ENCODE data around the gene CCR1. TPM values are rescaled to one million over a fixed set of nuclear protein-coding genes. Genes with fewer than 3 reads are reported as not detected.

The CCR1 gene
- total RNA-seq (2014; rRNA removed; shearing (Covaris generic)) = not detected in 2 replicates

- DNase-seq (ENCODE audit: low spot score) = peak; percentile 44
These were observed at the start of gene CCR1 for GRCh38 chr3:46208167-46208704. CCR1 (minus strand) TSS chr3:46208313; CDS start chr3:46204313, 4,000 bp downstream.

GRCh38 chr3:46252980-46253379 lies 44.9 kb upstream of the CCR1 start:
- DNase-seq (ENCODE audit: low spot score) = no peak

DNA sequence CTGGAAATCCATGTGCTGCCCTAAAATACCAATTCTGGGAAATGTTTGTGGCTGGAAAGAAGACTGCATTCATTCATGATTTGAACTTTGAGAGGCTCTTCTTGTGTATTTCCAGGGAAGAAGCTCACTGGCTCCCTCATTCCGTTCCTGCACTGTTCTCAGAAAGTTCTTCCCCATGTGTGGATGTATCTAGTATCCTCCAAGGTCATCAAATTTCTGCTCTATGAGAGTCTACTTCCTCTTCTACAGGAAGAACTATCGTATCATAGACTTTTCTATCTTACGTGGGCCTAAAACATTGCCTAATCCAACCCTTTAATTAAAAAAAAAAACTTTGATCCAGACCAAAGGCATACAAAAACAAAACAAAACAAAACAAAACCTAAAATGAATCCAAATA lies 37.0 kb upstream of the CCR1 start:
- DNase-seq (ENCODE audit: low spot score) = no peak

GRCh38 chr3:46243560-46243959 lies 35.4 kb upstream of the CCR1 start:
- no peak for DNase-seq (ENCODE audit: low spot score)

- no peak for DNase-seq (ENCODE audit: low spot score)
These were observed 34.0 kb upstream of the CCR1 start, which contains the start of gene CCR3 for GRCh38 chr3:46242120-46242519. CCR3 (plus strand) TSS chr3:46242460; CDS start chr3:46265159, 22,699 bp downstream.

DNA sequence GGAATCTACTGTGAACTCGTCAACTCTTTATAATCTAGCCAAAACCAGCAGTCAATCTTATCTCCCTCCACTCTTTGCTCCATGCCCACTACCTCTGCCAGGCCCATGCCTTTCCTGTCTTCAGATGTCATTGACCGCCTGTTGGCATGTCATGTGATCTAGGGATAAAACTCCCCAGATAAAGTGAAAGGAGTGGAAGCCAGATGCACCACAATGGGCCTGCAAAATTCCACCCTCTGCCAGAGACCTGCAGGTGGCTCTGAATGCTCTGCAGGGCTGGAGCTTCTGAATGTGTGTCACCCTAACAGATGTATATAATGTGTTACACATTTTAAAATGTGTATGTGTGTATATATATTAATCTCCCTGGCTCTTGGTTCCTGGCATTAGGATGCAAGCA lies 31.8 kb upstream of the CCR1 start:
- no peak for DNase-seq (ENCODE audit: low spot score)

DNA sequence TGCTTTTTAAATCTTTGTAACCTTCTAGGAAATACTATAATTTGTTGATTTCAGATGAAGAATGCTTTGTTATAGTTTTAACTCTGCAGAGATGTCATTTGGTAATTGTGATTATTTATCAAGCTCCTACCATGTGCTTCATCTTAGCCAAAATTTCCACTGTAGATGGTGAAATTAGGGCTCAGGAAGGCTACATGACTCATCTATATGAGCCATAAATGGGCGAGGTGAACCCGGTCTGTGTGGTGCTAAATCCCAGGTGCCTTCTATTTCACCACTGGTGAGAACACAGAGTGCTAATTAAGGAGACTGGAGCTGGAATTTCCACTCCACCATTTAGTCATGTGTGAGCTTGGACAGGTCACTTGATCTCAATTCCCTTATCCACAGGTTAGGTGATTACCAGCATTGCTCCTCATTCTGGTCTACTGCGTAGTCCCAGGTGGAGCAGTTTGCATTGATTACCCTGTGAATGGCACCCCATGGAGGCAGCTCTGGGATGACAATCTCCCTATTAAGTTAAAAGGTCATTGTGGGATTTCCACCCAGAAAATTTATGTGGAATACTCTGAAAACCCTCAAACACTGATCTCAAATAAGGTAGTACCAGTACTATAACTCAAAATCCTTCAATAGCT lies 31.3 kb upstream of the CCR1 start:
- no peak for DNase-seq (ENCODE audit: low spot score)

- no peak for DNase-seq (ENCODE audit: low spot score)
These were observed 30.3 kb upstream of the CCR1 start for GRCh38 chr3:46238386-46238785.

GRCh38 chr3:46236294-46237054 lies 28.4 kb upstream of the CCR1 start:
- no peak for DNase-seq (ENCODE audit: low spot score)

DNA sequence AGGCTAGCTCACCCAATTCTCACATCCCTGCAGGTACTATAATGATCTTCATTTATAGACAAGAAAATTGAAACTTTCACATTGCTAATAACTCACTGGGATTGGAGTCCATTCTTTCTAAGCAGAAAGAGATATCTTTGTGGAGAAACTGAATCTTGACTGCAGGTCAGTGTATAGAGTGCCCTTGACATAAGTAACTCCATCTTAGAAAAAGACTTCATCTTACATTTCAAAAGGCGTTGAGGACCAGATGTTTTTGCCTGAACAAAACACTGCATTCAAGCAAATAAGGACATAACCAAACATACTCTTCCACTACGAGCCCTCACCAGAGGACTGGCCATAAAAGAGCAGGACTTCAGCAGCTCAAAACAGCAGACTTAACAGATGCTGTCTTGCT lies 27.3 kb upstream of the CCR1 start:
- no peak for DNase-seq (ENCODE audit: low spot score)

DNA sequence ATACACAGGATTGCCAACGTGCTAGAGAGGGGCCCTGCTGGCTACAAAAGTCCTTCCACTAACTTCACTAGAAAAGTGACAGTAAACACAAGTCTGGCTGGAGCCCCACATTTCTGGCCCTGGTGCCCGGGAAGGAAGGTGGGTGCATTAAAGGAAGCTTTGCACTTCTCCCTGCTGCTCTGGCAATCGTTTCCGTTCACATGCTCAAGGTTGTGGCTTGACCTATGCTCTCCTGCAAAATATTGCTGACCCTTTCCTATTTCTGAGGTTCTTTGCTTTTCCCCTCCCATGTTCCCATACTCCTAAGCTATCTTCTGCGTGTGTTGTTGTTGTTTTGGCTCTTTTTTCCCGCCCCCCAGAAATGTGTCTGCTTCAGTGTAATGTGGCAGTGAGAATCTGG lies 25.1 kb upstream of the CCR1 start:
- DNase-seq (ENCODE audit: low spot score) = no peak

- DNase-seq (ENCODE audit: low spot score) = no peak
These were observed 23.2 kb upstream of the CCR1 start for GRCh38 chr3:46231323-46231722.

GRCh38 chr3:46228260-46229242 lies 20.4 kb upstream of the CCR1 start:
- DNase-seq (ENCODE audit: low spot score) = no peak

DNA sequence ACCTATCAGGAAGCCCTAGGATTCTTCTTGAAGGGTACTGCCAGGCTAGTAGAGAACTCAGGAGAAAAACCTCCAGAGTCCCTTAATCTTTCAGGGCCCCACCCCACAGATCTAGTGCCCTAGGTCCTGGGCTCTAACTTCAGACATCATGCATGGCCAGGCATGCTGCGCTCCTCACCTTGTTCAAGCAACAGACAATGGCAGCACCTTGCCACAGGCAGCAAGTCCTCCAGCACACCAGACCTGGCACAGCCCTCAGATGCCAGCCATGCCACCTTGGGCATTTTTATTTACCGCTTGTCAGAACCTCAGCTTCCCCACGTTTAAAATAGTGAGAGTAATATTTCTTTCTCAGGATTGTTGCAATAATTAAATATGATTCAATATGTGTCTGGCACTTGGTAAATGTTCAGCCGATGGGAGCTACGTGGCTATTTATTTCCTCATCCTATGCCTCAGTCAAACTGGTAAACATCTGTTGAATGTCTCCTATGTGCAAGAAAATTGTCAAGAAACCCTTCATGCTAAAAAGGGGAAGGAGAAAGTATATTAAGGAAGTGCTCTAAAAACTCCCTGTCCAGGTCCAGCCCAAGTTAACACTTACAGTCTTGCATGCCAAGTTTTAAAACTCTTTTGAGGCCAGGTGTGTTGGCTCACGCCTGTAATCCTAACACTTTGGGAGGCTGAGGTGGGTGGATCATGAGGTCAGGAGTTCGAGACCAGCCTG lies 14.5 kb upstream of the CCR1 start:
- no peak for DNase-seq (ENCODE audit: low spot score)

DNA sequence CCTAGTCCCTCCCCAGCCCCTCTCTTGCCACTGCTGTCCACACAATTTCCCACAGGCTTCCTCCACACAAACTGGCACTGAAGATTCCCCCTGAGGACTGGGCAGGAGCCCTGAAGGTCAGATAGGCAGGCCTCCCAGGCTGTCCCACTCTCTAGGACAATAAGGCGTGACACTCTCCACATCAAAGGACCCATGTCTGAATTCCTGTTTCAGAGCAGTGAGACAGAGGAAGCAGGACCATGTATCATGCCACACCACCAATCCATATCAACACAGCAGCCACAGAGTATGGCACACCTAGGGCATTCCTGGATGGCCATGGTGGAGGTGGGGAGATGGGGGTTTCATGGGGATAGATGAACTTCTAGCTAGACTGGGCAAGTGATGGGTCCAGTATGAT lies 13.8 kb upstream of the CCR1 start:
- DNase-seq (ENCODE audit: low spot score) = no peak

GRCh38 chr3:46221391-46221790 lies 13.3 kb upstream of the CCR1 start:
- no peak for DNase-seq (ENCODE audit: low spot score)

- no peak for DNase-seq (ENCODE audit: low spot score)
These were observed 10.1 kb upstream of the CCR1 start for GRCh38 chr3:46218196-46218709.

- DNase-seq (ENCODE audit: low spot score) = no peak
These were observed 7.8 kb upstream of the CCR1 start for GRCh38 chr3:46215810-46216414.

- peak; percentile 15 for DNase-seq (ENCODE audit: low spot score)
These were observed 6.7 kb upstream of the CCR1 start for GRCh38 chr3:46214751-46215352.

DNA sequence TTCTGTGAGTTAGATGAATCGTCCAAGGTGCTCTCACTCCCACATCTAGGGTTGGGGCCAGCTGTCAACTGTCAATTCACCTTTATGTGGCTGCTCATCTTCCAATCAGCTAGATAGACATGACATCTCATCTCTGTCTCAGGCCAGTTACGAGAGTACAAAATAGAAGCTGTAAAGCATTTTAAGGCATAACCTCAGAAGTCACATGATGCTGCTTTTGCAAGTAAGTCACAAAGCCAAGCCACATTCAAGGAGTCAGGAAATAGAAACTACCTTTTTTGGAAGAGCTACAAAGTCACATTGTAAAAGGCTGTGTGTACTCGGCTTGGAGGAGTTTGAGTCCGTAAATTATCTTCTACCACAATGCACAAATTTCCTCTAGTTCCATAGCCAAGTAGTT lies 5.1 kb upstream of the CCR1 start:
- no peak for DNase-seq (ENCODE audit: low spot score)

Data from HT-29 (cell line).